ENCODE measurements around the gene TRIM45.
"Not testable (repeated sequence)": the region's sequence is repeated elsewhere in the genome, so short reads cannot be mapped to it uniquely, and the experiment has no call there.

TRIM45 gene

GRCh38 chr1:117101858-117102257 is 19.7 kb downstream of the TRIM45 start:
- intact Hi-C loops (cut with micrococcal nuclease); H3K9me3 Mint-ChIP-seq; H3K27ac Mint-ChIP-seq; H3K4me1 Mint-ChIP-seq (ENCODE audit: low read depth); H3K4me3 Mint-ChIP-seq; H3K27me3 Mint-ChIP-seq: not testable (repeated sequence)
- H3K36me3 Mint-ChIP-seq (ENCODE audit: low read depth): peaks cover 77% of the 10 kb centered on the region

GRCh38 chr1:117101334-117101733 is 20.2 kb downstream of the TRIM45 start:
- H3K36me3 Mint-ChIP-seq (ENCODE audit: low read depth): peaks cover 77% of the 10 kb centered on the region
- no peaks in the 10 kb centered on the region for H3K27me3 Mint-ChIP-seq
- H3K4me3 Mint-ChIP-seq: no peak overlapping the region
- H3K4me1 Mint-ChIP-seq (ENCODE audit: low read depth): no peaks in the 10 kb centered on the region
- H3K27ac Mint-ChIP-seq: no peak overlapping the region
- intact Hi-C loops (cut with micrococcal nuclease): no loop called here
- no peaks in the 10 kb centered on the region for H3K9me3 Mint-ChIP-seq

GRCh38 chr1:117098287-117098890 is 23.2 kb downstream of the TRIM45 start:
- peaks cover 86% of the 10 kb centered on the region for H3K36me3 Mint-ChIP-seq (ENCODE audit: low read depth)
- H3K4me3 Mint-ChIP-seq: no peak overlapping the region
- intact Hi-C loops (cut with micrococcal nuclease): no loop called here
- no peaks in the 10 kb centered on the region for H3K27me3 Mint-ChIP-seq
- H3K9me3 Mint-ChIP-seq: no peaks in the 10 kb centered on the region
- no peak overlapping the region for H3K27ac Mint-ChIP-seq
- H3K4me1 Mint-ChIP-seq (ENCODE audit: low read depth): no peaks in the 10 kb centered on the region

- Mint-ChIP-seq H3K4me3 (no peak overlapping the region), H3K4me1 (ENCODE audit: low read depth) (no peaks in the 10 kb centered on the region), H3K36me3 (ENCODE audit: low read depth) (peaks cover 85% of the 10 kb centered on the region), H3K27me3 (no peaks in the 10 kb centered on the region), H3K27ac (no peak overlapping the region), H3K9me3 (no peaks in the 10 kb centered on the region)
- intact Hi-C loops (cut with micrococcal nuclease): no loop called here
Observed at GRCh38 chr1:117097443-117097842, 24.1 kb downstream of the TRIM45 start.

- Mint-ChIP-seq H3K27ac (no peak overlapping the region), H3K36me3 (ENCODE audit: low read depth) (peaks cover 83% of the 10 kb centered on the region)
- intact Hi-C loops (cut with micrococcal nuclease): no loop called here
Observed at GRCh38 chr1:117096951-117097408, 24.6 kb downstream of the TRIM45 start.

GRCh38 chr1:117094841-117095604 is 26.5 kb downstream of the TRIM45 start:
- Mint-ChIP-seq H3K9me3 (no peaks in the 10 kb centered on the region), H3K27me3 (no peaks in the 10 kb centered on the region), H3K27ac (no peak overlapping the region), H3K36me3 (ENCODE audit: low read depth) (peaks cover 83% of the 10 kb centered on the region), H3K4me1 (ENCODE audit: low read depth) (no peaks in the 10 kb centered on the region), H3K4me3 (no peak overlapping the region)
- intact Hi-C loops (cut with micrococcal nuclease): no loop called here

More at GRCh38 chr1:117096951-117097408, 24.6 kb downstream of the TRIM45 start:
- Mint-ChIP-seq H3K27me3 (no peaks in the 10 kb centered on the region), H3K4me1 (ENCODE audit: low read depth) (no peaks in the 10 kb centered on the region), H3K4me3 (no peak overlapping the region), H3K9me3 (no peaks in the 10 kb centered on the region)

- intact Hi-C loops (cut with micrococcal nuclease): no loop called here
- Mint-ChIP-seq H3K36me3 (ENCODE audit: low read depth) (peaks cover 79% of the 10 kb centered on the region), H3K4me1 (ENCODE audit: low read depth) (no peaks in the 10 kb centered on the region), H3K27ac (no peak overlapping the region), H3K4me3 (no peak overlapping the region), H3K9me3 (no peaks in the 10 kb centered on the region), H3K27me3 (no peaks in the 10 kb centered on the region)
Observed at GRCh38 chr1:117093870-117094621, 27.5 kb downstream of the TRIM45 start.

GRCh38 chr1:117093091-117093534 is 28.4 kb downstream of the TRIM45 start:
- Mint-ChIP-seq H3K27ac (no peak overlapping the region), H3K27me3 (no peaks in the 10 kb centered on the region), H3K36me3 (ENCODE audit: low read depth) (peaks cover 79% of the 10 kb centered on the region), H3K9me3 (no peaks in the 10 kb centered on the region), H3K4me1 (ENCODE audit: low read depth) (no peaks in the 10 kb centered on the region), H3K4me3 (no peak overlapping the region)
- intact Hi-C loops (cut with micrococcal nuclease): no loop called here

- no peak overlapping the region for H3K4me3 Mint-ChIP-seq
- H3K4me1 Mint-ChIP-seq (ENCODE audit: low read depth): no peaks in the 10 kb centered on the region
- intact Hi-C loops (cut with micrococcal nuclease): no loop called here
- H3K27ac Mint-ChIP-seq: no peak overlapping the region
- H3K9me3 Mint-ChIP-seq: no peaks in the 10 kb centered on the region
- H3K27me3 Mint-ChIP-seq: no peaks in the 10 kb centered on the region
- peaks cover 80% of the 10 kb centered on the region for H3K36me3 Mint-ChIP-seq (ENCODE audit: low read depth)
Observed at GRCh38 chr1:117092594-117092993, 29.0 kb downstream of the TRIM45 start.

- H3K27ac Mint-ChIP-seq: no peak overlapping the region
- intact Hi-C loops (cut with micrococcal nuclease): no loop called here
- H3K27me3 Mint-ChIP-seq: no peaks in the 10 kb centered on the region
- H3K9me3 Mint-ChIP-seq: no peaks in the 10 kb centered on the region
- no peak overlapping the region for H3K4me3 Mint-ChIP-seq
- no peaks in the 10 kb centered on the region for H3K4me1 Mint-ChIP-seq (ENCODE audit: low read depth)
- peaks cover 73% of the 10 kb centered on the region for H3K36me3 Mint-ChIP-seq (ENCODE audit: low read depth)
Observed at GRCh38 chr1:117089996-117090395, 31.6 kb downstream of the TRIM45 start.

GRCh38 chr1:117087686-117088085 is 33.9 kb downstream of the TRIM45 start:
- intact Hi-C loops (cut with micrococcal nuclease): no loop called here

GRCh38 chr1:117084231-117084630 is 37.3 kb downstream of the TRIM45 start:
- Mint-ChIP-seq H3K4me1 (ENCODE audit: low read depth) (no peaks in the 10 kb centered on the region), H3K27me3 (no peaks in the 10 kb centered on the region), H3K4me3 (no peak overlapping the region), H3K27ac (no peak overlapping the region), H3K9me3 (no peaks in the 10 kb centered on the region), H3K36me3 (ENCODE audit: low read depth) (peaks cover 68% of the 10 kb centered on the region)
- intact Hi-C loops (cut with micrococcal nuclease): no loop called here

More at GRCh38 chr1:117087686-117088085, 33.9 kb downstream of the TRIM45 start:
- Mint-ChIP-seq H3K9me3 (no peaks in the 10 kb centered on the region), H3K36me3 (ENCODE audit: low read depth) (peaks cover 69% of the 10 kb centered on the region), H3K27me3 (no peaks in the 10 kb centered on the region), H3K27ac (no peak overlapping the region), H3K4me1 (ENCODE audit: low read depth) (no peaks in the 10 kb centered on the region), H3K4me3 (no peak overlapping the region)

GRCh38 chr1:117079737-117080136 is 41.8 kb downstream of the TRIM45 start:
- Mint-ChIP-seq H3K36me3 (ENCODE audit: low read depth) (peaks cover 87% of the 10 kb centered on the region), H3K4me3 (no peak overlapping the region), H3K27ac (no peak overlapping the region), H3K9me3 (no peaks in the 10 kb centered on the region), H3K27me3 (no peaks in the 10 kb centered on the region), H3K4me1 (ENCODE audit: low read depth) (no peaks in the 10 kb centered on the region)
- intact Hi-C loops (cut with micrococcal nuclease): no loop called here

- Mint-ChIP-seq H3K27ac (no peak overlapping the region), H3K27me3 (no peaks in the 10 kb centered on the region), H3K4me1 (ENCODE audit: low read depth) (no peaks in the 10 kb centered on the region), H3K4me3 (no peak overlapping the region), H3K9me3 (no peaks in the 10 kb centered on the region), H3K36me3 (ENCODE audit: low read depth) (peaks cover 79% of the 10 kb centered on the region)
- intact Hi-C loops (cut with micrococcal nuclease): no loop called here
Observed at GRCh38 chr1:117077267-117077666, 44.3 kb downstream of the TRIM45 start.

Data from dendritic cell treated with granulocyte-macrophage colony-stimulating factor and Interleukin-4, amounts not matched to agents 40 ng/mL and 50 ng/mL, for 4 days (primary cell).